OCI-LY3 (cell line): Measurements from ENCODE around the gene RPRM.
"Not testable (repeated sequence)": the region's sequence is repeated elsewhere in the genome, so short reads cannot be mapped to it uniquely, and the experiment has no call there.

Source experiments
- EZH2phosphoT487 ChIP-seq: fragments of 200-600 bp; shearing (Covaris generic); IDR thresholded peaks from 2 replicates; pipeline ENCODE4 v1.6.1; 2018; ENCODE audit warnings: antibody characterized with exemption, mixed run types, low read depth
- TF ChIP-seq, protein P1 (sequence below): fragments of 200-600, 300-600 bp; sonication (generic); IDR thresholded peaks from 2 replicates; pipeline ENCODE4 v1.5.1; 2014; ENCODE audit warnings: antibody characterized with exemption, low read length, low read depth

DNA sequence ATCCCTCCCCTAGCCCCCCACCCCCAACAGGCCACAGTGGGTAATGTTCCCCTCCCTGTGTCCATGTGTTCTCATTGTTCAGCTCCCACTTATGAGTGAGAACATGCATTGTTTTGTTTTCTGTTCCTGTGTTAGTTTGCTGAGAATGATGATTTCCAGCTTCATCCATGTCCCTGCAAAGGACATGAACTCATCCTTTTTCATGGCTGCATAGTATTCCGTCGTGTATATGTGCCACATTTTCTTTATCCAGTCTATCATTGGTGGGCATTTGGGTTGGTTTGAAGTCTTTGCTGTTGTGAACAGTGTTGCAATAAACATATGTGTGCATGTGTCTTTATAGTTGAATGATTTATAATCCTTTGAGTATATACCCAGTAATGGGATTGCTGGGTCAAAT lies 38.5 kb downstream of the RPRM start:
- TF ChIP-seq, protein P1, sequence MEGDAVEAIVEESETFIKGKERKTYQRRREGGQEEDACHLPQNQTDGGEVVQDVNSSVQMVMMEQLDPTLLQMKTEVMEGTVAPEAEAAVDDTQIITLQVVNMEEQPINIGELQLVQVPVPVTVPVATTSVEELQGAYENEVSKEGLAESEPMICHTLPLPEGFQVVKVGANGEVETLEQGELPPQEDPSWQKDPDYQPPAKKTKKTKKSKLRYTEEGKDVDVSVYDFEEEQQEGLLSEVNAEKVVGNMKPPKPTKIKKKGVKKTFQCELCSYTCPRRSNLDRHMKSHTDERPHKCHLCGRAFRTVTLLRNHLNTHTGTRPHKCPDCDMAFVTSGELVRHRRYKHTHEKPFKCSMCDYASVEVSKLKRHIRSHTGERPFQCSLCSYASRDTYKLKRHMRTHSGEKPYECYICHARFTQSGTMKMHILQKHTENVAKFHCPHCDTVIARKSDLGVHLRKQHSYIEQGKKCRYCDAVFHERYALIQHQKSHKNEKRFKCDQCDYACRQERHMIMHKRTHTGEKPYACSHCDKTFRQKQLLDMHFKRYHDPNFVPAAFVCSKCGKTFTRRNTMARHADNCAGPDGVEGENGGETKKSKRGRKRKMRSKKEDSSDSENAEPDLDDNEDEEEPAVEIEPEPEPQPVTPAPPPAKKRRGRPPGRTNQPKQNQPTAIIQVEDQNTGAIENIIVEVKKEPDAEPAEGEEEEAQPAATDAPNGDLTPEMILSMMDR, result not testable (repeated sequence)
- not testable (repeated sequence) for TF ChIP-seq EZH2phosphoT487
